GM21825 (cell line): Measurements from ENCODE around the gene CCNH.

Source experiments
- ATAC-seq: cut with Tn5 transposase; IDR thresholded peaks from one replicate; pipeline ENCODE4 v1.9.1; 2021; ENCODE audit warnings: mild to moderate bottlenecking, moderate library complexity; ENCODE audit not compliant: unreplicated experiment

Gene CCNH

DNA sequence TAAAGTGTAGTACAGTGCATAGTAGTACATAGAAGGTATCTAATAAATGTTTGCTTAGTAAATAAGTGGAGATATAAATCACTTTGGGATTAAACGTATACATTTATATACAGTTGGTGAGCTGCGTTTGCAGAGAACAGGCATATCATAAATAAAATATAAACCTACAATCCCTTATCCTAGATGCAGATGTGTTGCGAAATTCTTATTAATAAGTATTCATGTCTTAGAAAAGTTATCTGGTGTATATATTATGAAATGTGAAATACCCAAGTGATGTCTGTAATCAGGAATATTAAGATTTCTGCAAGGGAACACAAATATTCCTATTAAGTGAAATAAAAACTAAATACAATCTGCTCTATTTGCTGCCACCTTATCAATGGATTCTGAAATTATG lies 8.8 kb downstream of the CCNH start:
- ATAC-seq, result no peak

DNA sequence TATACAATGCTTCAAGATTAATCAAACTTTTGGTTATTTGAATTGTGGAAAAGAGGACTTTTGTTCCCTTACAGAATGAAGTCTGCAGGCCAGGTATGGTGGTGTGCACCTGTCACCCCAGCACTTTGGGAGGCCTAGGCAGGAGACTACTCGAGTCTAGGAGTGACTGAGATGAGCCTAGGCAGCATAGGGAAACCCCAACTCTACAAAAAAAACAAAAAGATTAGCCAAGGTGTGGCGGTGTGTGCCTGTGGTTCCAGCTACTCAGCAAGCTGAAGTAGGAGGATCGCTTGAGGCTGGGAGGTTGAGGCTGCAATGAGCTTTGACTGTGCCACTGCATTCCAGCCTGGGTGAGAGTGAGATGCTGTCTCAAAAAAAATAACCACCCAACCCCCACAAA lies 9.3 kb downstream of the CCNH start:
- no peak for ATAC-seq

DNA sequence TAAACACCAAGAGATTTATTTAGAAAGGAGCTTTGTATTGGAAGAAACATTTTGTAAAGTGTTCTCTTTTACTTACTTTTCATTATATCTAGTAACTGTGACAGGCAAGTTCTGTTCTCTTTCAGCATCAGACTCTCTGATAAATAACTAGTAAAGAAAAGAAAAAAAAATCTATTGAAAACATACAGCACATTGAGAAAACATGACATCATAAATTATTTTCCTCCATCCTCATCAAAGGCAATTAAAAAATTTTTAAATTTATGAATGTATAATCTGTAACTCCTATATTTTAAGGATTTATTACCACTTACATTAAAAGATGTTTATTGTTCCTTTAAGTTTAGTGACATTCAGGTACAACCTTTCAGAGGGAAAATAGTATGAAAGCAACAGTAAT lies 11.1 kb downstream of the CCNH start:
- ATAC-seq, result no peak

DNA sequence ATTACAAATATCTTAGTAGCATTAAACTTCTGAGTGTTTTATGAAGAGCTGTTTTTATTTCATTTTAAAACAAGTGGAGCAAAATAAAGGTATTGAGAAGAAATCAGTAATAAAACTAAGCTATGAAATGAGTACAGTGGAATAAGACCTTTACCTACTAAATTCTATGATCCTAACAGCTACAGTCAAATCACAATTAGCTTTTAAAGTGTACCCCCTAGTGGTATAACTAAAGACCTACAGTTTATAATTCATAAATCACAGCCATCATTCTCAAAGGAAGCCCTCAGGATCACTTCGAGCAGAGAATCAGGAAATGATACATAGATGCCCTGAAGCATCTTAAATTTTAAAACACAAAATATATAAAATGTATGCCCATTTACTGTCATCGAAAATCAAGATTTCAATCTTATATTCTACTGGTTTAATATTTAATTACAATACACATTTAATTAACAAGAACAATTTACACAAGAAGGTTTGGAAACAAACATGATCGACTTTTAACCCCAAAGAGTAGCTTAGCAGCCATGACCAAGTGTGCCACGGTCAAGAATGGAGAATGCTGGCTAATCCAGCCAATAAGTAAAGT lies 12.3 kb downstream of the CCNH start:
- peak; percentile 79 for ATAC-seq

DNA sequence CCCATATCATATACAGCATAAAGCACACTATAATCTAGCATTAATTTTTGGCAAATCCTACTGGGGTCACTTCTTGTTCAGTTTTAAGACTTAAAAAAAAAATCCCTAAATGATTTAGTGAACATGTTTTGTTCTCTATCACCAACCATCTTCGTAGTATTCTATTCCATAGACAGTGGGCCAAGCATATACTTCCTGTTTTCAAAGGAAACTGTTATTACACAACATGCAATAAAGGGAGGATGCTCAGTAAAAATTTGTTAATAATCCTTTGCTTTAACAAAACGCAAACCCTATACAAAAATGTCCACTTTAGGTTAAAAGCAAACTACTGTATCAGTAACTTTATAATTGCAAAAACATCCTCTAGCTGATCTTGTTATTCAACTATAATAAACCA lies 13.0 kb downstream of the CCNH start:
- no peak for ATAC-seq

DNA sequence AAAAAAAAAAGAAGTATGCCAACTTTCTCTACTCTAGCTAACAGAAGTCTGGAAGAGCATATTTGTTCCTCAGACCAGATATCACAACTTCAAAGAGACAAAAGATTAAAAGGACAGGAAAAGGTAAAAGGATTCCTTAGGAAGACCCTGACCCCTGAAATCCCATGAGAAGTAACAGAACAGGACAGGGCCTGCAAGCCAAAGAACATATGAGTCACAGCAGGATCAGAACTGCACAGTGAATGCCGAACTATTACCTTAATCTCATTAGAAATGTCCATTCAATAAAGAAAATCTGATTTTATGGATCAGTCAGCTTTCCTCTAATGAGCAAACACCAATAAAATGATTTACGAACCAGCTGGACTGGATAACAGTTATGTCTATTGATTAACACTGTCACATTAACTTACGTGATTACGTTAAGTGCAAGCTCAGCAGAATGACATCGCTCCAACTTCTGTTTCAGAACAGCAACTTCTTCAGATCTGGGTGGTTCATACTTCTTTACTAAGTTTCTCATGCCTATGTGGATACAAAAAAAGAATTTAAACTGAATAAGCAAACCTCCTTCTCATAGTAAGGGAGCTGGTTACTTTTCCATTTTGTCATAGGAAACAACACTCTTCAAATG lies 13.6 kb downstream of the CCNH start:
- ATAC-seq, result no peak

DNA sequence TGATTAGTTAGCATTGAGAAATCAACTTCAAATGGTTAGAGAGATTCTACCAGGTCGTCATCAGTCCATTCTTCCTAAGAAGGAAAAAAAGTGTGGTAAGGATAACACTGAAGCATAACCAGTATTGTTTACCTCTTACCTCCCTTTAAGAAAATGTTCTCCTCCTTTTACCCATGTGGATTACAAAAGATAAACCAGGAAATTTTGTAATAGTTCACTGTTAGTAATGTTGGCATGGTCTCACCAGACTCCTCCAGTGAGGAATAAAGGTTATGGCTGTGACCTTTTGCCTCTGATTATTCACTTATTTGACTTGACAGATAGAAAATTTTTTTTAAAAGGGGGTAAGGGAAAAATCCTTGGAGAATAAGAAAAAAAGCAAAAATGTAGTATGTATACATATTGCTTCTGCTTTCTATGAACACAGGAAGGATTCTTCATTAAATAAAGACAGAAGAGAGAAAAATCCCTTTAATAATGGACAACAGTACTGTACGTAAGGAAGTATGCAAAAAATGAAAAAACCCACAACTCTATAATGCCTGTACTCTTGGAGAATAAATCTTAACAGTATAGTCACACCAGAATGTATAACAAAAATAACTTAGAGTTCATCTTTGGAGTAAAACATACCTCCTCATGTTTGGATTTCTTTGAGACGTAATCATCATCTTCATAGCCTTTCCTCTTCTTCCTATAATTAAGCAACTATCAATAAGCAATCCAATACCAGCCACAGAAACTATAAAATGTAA lies 18.1 kb downstream of the CCNH start:
- ATAC-seq, result no peak

DNA sequence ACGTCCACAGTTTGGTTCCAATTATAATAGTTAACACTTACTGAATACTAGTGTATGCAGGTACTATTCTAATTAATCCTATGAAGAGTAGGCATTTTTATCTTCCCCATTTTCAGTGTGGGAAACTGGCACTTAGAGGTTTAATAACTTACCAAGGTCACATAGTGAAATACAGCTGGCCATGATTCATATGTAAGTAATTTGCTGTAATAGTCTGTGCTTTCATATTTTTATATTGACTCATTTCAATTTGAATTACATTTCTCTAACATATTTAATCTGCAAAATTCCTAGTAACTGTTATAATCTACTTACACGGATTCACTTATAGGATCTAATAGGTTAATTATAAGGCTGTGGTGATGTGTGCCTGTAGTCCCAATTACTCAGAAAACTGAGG lies 19.4 kb downstream of the CCNH start:
- no peak for ATAC-seq

DNA sequence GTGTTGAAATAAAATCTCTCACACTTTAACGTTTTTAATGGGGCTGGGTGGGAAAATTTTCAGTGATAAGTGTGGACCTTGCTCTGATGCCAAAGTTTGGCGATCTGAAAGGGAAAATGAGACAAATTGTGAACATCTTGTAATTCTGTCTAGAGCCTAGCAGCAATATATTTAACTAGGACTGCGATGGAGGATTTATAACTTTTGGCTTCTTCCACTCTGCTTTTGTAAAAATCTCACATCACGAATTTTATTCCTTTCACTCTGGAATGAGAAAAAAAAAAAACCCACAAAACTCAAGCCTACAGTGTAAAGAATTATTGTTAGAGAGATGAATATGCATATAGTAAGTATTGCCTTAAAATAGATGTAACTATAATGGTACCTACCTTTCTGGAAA lies 19.9 kb downstream of the CCNH start:
- ATAC-seq, result no peak

DNA sequence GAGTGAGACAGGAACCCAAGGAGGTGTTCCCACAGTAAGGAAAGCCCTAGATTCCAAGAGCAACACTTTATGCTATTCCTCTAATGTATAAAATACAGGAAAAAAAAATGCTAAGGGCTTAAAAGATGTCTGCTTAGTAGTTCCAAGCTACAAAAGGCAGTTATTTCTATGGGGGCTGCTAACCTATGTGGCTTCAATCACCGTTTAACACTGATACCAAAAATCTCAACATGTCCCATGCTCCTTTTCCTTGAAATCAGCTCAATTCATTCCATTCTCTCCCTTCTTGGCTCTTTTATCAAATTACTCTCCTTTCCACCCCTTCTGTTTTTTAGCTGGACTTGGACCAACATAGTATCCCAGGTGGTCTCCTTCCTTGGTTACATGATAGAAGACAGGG lies 20.6 kb downstream of the CCNH start:
- ATAC-seq, result no peak

DNA sequence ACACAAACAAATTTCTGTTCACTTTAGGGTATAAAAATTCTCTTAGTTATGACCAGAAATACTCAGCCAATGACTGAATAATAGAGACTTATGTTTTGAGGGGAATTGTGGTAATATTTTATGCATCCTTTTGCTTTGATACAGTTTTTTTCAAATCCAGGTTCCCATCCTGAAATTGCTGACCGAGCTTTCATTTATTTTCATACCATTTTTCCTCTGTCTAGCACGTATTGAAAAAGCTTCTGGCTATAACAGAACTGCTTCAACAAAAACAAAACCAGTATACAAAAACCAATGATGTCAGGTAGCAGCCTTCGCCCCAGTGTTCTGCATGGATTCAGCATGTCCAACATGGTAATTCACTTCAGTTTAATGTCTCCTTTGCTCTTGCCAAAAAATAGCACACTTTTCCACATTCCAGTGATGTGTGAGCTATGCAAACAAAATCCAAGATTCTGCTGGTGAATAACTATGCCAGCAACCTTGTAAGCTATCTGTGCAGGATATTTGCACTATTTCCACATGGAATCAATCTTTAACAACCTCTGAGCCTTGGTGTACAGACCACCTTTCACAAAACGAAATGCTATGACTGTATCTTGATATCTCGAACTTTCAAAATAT lies 22.0 kb downstream of the CCNH start:
- no peak for ATAC-seq

DNA sequence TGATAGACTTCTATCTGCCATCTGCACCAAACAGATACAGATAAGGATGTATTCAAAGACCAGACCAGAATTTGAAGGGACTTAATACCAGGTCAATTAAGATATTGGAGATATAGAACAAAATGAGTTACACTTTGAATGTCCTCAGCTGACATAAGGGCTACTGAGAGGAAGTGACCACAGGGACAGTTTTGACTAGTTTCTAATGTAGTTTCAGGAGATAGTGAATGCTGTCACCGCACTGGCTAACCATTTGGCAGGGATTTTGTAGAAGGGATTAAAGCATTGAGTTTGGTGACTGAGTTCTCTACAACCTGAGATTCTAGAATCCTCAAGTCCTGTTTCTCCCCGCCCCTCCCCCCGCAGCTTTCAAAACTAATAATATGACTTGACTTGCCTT lies 22.7 kb downstream of the CCNH start:
- no peak for ATAC-seq

DNA sequence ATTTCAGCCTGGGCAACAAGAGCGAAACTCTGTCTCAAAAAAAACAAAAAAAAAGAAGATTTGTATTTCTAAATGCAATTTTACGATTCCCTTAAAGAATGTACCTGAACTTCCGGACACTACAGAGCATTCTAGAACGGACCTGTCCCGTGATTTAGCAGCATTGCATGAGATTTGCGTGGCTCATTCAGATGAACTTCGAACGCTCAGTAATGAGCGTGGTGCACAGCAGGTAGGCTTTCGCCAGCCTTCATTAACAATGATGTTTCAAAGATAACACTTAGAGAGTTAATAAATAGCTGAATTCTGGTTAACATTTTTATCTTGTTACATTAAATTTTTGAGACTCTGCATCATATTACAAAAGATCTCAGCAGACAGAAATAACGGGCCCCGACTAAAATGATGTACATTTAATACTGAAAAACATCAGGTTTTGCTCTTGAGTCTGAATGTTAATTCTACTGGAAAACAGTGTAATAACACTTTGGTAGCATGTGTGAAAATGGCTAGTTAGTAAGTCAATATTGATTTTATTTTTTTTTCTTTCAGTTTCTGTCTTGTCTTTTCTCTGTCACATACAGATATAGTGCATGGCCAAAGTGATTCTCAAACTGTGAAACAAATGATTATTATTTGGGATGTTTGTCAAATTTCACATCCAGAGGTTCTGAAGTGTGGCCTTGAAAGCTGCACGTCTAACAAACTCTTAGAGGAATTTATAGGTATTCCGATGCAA lies 23.3 kb downstream of the CCNH start:
- no peak for ATAC-seq

DNA sequence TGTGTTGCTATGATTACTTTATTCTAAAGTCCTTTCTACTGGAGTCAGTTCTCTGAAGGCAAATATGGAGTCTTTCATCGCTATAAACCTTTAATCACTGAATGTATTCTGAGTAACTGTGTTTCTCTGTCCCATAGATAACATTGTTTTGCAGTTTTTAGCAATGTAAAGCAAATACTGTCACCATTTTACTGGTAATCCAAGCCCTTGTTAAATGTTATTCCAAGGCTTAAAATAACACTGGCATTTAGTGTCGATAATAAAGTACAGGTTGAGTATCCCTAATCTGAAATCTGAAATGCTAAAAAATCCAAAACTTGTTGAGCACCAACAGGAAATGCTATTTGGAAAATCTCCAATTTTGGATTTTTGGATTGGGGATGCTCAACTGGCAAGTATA lies 24.6 kb downstream of the CCNH start:
- ATAC-seq, result no peak

DNA sequence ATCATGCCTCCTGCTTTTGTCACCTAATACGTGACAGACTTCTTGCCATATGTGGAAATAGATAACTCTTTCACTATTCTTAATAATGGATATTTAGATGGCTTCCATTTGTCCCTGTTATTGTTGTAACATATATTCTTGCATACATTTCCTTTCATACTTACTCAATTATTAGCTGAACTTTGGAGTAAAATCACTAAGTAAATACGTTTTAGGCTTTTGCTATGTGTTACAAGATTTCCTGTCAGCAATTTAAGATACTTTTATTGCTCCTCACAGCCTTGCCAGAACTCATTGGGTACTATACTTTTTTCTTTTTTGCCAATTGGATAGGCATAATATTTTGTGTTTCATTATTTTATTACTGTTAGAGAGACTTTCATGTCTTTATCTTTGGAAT lies 26.9 kb downstream of the CCNH start:
- ATAC-seq, result no peak

DNA sequence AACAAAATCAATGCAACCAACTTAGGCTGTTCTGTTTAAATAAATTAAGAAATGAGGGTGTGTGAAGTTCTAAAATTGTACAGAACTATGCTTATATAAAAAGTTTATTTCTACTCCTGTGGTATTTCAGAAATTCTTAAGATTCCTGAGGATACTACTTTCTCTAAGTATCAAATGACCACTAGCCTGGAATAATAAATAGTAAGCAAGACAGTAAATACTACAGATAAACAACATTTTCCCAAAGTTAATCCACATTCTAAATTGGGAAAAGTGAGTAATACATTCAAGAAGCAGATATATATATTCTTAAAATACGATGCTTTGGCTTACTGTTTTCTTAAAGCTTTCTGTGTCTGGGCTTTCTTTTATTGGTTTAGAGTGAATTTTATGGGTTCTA lies 29.5 kb downstream of the CCNH start:
- ATAC-seq, result no peak

DNA sequence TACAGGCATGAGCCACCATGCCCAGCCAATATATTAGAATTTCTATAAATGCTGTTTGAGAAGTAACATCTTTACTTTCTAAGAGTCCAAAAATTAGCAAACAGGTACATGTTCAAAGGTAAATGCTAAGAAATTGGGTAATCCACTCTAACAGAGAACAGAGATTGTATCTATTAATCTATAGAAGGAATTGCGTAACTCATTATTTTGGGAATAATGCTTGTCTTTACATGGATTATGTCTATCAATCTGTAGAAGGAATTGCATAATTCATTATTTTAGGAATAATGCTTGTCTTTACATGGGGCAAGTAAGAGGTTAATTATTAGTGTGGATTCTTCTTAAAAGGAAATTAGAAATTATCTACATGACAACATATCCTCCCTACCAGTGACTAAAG lies 30.5 kb downstream of the CCNH start:
- no peak for ATAC-seq

DNA sequence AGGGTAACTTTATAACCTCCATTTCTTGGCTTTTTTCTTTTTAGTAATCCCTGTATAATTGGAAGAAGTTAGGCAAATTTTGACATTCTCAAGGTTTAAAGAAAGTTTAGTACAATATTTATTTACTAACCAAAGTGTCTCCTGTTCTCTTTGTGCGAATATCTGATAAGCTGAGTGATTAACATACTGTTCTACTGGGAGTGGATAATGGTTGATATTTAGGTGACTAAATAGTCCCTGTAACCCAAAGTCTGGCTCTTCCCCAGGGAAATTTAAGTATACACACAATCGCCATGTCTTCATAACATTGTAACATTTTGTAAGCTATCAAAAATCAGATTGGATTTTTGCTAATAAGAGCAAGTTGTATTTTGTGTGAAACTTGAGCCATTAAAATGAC lies 40.0 kb downstream of the CCNH start:
- no peak for ATAC-seq

DNA sequence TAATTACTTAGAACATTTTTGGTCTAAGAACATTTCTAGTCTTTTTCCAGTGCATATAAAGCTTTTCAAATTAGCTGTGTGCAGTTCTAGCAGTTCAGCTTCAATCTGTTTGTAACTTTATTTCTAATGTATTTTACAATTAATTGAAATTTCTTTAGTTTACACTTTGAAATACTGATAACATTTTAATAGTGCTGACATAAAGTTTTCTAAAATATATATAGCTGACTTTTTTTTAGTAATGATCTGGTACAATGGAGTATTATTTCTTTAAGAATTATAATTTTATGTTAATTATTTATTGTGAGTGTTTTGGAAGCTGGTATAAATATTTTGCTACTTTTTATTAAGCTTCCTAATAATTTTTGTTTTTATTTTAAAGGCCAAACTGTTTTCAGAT lies 43.3 kb downstream of the CCNH start:
- no peak for ATAC-seq

DNA sequence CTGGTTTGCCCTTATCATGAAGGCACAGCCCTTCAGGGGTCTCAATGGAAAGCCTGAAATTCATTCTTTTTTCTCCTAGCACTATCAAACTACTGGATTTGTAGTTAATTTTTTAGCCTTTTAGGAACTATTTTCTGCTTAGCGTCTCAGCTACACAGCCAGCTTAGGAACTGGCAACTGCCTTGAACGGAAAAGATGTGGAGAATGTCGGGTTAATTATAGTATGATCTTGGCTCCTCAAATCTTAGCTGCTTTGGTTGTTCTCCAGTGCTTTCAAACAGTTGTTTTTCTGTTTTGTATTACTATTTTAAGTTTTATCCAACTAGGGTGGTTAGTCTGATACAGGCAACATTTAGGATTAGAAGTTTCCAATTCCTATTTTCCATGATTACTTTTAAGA lies 44.1 kb downstream of the CCNH start:
- no peak for ATAC-seq

DNA sequence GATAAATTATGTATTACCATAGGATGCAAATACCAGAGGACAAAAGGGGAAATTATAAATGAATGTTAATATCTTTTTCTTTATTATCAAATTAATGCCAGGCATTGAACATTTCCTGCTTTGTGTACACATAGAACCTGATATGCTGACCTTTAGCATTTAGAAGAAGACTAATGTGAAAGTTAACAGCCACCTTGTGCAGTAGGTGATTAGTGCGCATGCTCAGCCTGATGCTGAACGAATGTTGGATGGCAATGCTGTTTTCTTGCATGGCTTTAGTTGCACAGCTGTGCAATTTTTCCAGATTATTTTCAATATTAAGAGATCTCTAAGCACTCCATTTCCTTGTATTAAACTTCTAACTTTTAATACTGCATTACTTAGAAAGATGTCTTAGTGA lies 45.5 kb downstream of the CCNH start:
- ATAC-seq, result no peak
